H1 (cell line): ENCODE results near the gene C4B. TPM values are rescaled to one million over a fixed set of nuclear protein-coding genes. Genes with fewer than 3 reads are reported as not detected.

Experiments
- CTCF ChIA-PET: fragments of 300-600 bp; sonication (Branson Sonifier 250); formaldehyde crosslinking; loops from one replicate; lab custom pipeline; 2021; ENCODE audit not compliant: partially characterized antibody; lab: Charles Lee
- POLR2A ChIA-PET: fragments of 300-600 bp; sonication (Branson Sonifier 250); formaldehyde crosslinking; loops from one replicate; lab custom pipeline; 2021; ENCODE audit warnings: inconsistent platforms; ENCODE audit not compliant: partially characterized antibody; lab: Charles Lee
- DNase-seq, 2 experiments: peaks; one replicate each; pipeline versions ENCODE4 v3.0.0 to v3.0.0-alpha.2; 2010 to 2022; ENCODE audit warnings: low spot score in 2 of 2, low read depth in 1 of 2, mixed read lengths in 1 of 2
- FAIRE-seq: peaks from 2 replicates; lab custom pipeline; 2011; peaks lifted over from hg19 to GRCh38; lab: Jason Lieb, UNC
- H2AFZ ChIP-seq: 2 replicates; pipeline ENCODE4 v1.8.1; 2012; ENCODE audit warnings: low read length, inconsistent platforms
- H2AK5ac ChIP-seq: 2 replicates; pipeline ENCODE4 v1.6.1; 2013; ENCODE audit warnings: low read depth, low read length
- H2BK120ac ChIP-seq: replicated peaks from 2 replicates; pipeline ENCODE3; 2013; ENCODE audit warnings: low read depth, low read length, inconsistent platforms
- H2BK12ac ChIP-seq: 2 replicates; pipeline ENCODE4 v1.6.1; 2013; ENCODE audit warnings: low read depth, low read length
- H2BK15ac ChIP-seq: 2 replicates; pipeline ENCODE4 v1.6.1; 2013; ENCODE audit warnings: low read length
- H2BK20ac ChIP-seq: 2 replicates; pipeline ENCODE4 v1.6.1; 2013; ENCODE audit warnings: low read length
- H2BK5ac ChIP-seq: 2 replicates; pipeline ENCODE4 v1.6.1; 2013; ENCODE audit warnings: low read depth, low read length
- H3K14ac ChIP-seq: 2 replicates; pipeline ENCODE4 v1.6.1; 2013; ENCODE audit warnings: inconsistent platforms; ENCODE audit not compliant: insufficient read length
- H3K18ac ChIP-seq: 2 replicates; pipeline ENCODE4 v1.6.1; 2013; ENCODE audit warnings: low read length; ENCODE audit errors: extremely low read depth
- H3K23ac ChIP-seq: 2 replicates; pipeline ENCODE4 v1.6.1; 2013; ENCODE audit warnings: inconsistent platforms; ENCODE audit not compliant: insufficient read length
- H3K23me2 ChIP-seq: 2 replicates; pipeline ENCODE4 v1.6.1; 2013; ENCODE audit warnings: low read depth, low read length
- H3K27ac ChIP-seq: 2 replicates; pipeline ENCODE4 v1.6.1; 2011; ENCODE audit warnings: low read depth, low read length, inconsistent platforms
- H3K27me3 ChIP-seq, 4 experiments: replicated peaks in 1 of 4; 1 replicate in 1 of 4; 2 replicates in 3 of 4; pipeline versions ENCODE4 v1.6.1 to v1.8.1; 2011 to 2013; ENCODE audit warnings: low read length in 3 of 4, mild to moderate bottlenecking in 3 of 4, inconsistent platforms in 2 of 4, mixed read lengths in 2 of 4, moderate library complexity in 1 of 4; ENCODE audit not compliant: control insufficient read depth in 3 of 4, insufficient read depth in 3 of 4; ENCODE audit errors: extremely low read depth in 1 of 4
- H3K36me3 ChIP-seq, 4 experiments: 2 replicates each; pipeline versions ENCODE4 v1.6.1 to v1.8.1; 2011 to 2013; ENCODE audit warnings: mild to moderate bottlenecking in 4 of 4, low read length in 3 of 4, moderate library complexity in 2 of 4, control low read depth in 1 of 4, inconsistent platforms in 1 of 4; ENCODE audit not compliant: insufficient read depth in 4 of 4, control insufficient read depth in 2 of 4
- H3K4ac ChIP-seq: replicated peaks from 2 replicates; pipeline ENCODE3; 2013; ENCODE audit warnings: low read length, low read depth, mixed read lengths, inconsistent platforms; ENCODE audit not compliant: insufficient read length
- H3K4me1 ChIP-seq, 4 experiments: replicated peaks in 1 of 4; 1 replicate in 1 of 4; 2 replicates in 3 of 4; pipeline versions ENCODE4 v1.6.1 to v1.8.1; 2011 to 2013; ENCODE audit warnings: low read length in 3 of 4, inconsistent platforms in 2 of 4, mixed read lengths in 1 of 4; ENCODE audit not compliant: insufficient read depth in 4 of 4, control insufficient read depth in 3 of 4
- H3K4me2 ChIP-seq, 2 experiments: 2 replicates each; pipeline versions ENCODE4 v1.6.1 to v1.8.1; 2011 to 2013; ENCODE audit warnings: low read depth in 2 of 2, low read length in 2 of 2, control low read depth in 1 of 2, inconsistent platforms in 1 of 2, mild to moderate bottlenecking in 1 of 2; ENCODE audit not compliant: insufficient read depth in 1 of 2
- H3K4me3 ChIP-seq, 4 experiments: fragments of 200-600, 300-600 bp in 1 of 4; sonication (generic), shearing (Covaris generic), sonication (Bioruptor Twin) in 1 of 4; 2 replicates each; pipeline versions ENCODE4 v1.5.1 to v1.8.1; 2011 to 2016; ENCODE audit warnings: low read length in 4 of 4, low read depth in 3 of 4, control low read depth in 2 of 4, inconsistent platforms in 2 of 4, mild to moderate bottlenecking in 2 of 4, mixed read lengths in 1 of 4, moderate library complexity in 1 of 4; ENCODE audit not compliant: insufficient read depth in 2 of 4; ENCODE audit errors: extremely low read depth in 1 of 4
- H3K56ac ChIP-seq: replicated peaks from 2 replicates; pipeline ENCODE3; 2013; ENCODE audit warnings: low read depth, mild to moderate bottlenecking, mixed read lengths, low read length, inconsistent platforms; ENCODE audit not compliant: insufficient read length
- H3K79me1 ChIP-seq: 2 replicates; pipeline ENCODE4 v1.6.1; 2013; ENCODE audit warnings: low read depth, low read length, control low read depth
- H3K79me2 ChIP-seq, 2 experiments: 2 replicates each; pipeline versions ENCODE4 v1.6.1 to v1.8.1; 2012 to 2013; ENCODE audit warnings: low read length in 2 of 2, mild to moderate bottlenecking in 2 of 2, inconsistent platforms in 1 of 2; ENCODE audit not compliant: insufficient read depth in 2 of 2, control insufficient read depth in 1 of 2
- H3K9ac ChIP-seq, 4 experiments: replicated peaks in 1 of 4; 1 replicate in 1 of 4; 2 replicates in 3 of 4; pipeline versions ENCODE4 v1.6.1 to v1.8.1; 2011 to 2013; ENCODE audit warnings: low read depth in 3 of 4, low read length in 3 of 4, control low read depth in 2 of 4, mild to moderate bottlenecking in 2 of 4, moderate library complexity in 2 of 4, inconsistent platforms in 1 of 4; ENCODE audit errors: extremely low read depth in 1 of 4
- H3K9me3 ChIP-seq, 2 experiments: 2 replicates each; pipeline versions ENCODE4 v1.6.1 to v1.8.1; 2012 to 2013; ENCODE audit warnings: mild to moderate bottlenecking in 2 of 2, moderate library complexity in 2 of 2, control low read depth in 1 of 2, inconsistent platforms in 1 of 2, low read depth in 1 of 2, low read length in 1 of 2, mixed read lengths in 1 of 2; ENCODE audit not compliant: insufficient read depth in 2 of 2
- H4K20me1 ChIP-seq, 2 experiments: replicated peaks in 1 of 2; 2 replicates each; pipeline versions ENCODE3 to v1.8.1; 2011 to 2013; ENCODE audit warnings: inconsistent platforms in 2 of 2, low read length in 2 of 2, mild to moderate bottlenecking in 1 of 2; ENCODE audit not compliant: insufficient read depth in 2 of 2, control insufficient read depth in 1 of 2
- H4K5ac ChIP-seq: 2 replicates; pipeline ENCODE4 v1.6.1; 2013; ENCODE audit warnings: low read length, low read depth, mixed read lengths, inconsistent platforms; ENCODE audit not compliant: insufficient read length
- H4K8ac ChIP-seq: 2 replicates; pipeline ENCODE4 v1.8.0; 2013; ENCODE audit warnings: mild to moderate bottlenecking, moderate library complexity, low read length, inconsistent platforms; ENCODE audit not compliant: insufficient read depth; ENCODE audit errors: extremely low read depth
- H4K91ac ChIP-seq: replicated peaks from 2 replicates; pipeline ENCODE3; 2013; ENCODE audit warnings: low read length, mixed read lengths, inconsistent platforms; ENCODE audit not compliant: insufficient read length
- CEBPB ChIP-seq: IDR thresholded peaks from 2 replicates; pipeline ENCODE4 v1.6.1; 2012; ENCODE audit warnings: low read depth, low read length
- CHD1 ChIP-seq: IDR thresholded peaks from 2 replicates; pipeline ENCODE4 v1.6.1; 2012; ENCODE audit warnings: low read depth, low read length, improper control_type of control experiment
- E2F6 ChIP-seq: IDR thresholded peaks from 2 replicates; pipeline ENCODE4 v1.6.1; 2012; ENCODE audit warnings: inconsistent platforms
- EP300 ChIP-seq, 2 experiments: IDR thresholded peaks; 1 replicate in 1 of 2; 2 replicates in 1 of 2; pipeline ENCODE4 v1.6.1; 2011 to 2012; ENCODE audit warnings: low read depth in 2 of 2, low read length in 2 of 2, mild to moderate bottlenecking in 2 of 2, borderline replicate concordance in 1 of 2, inconsistent platforms in 1 of 2, moderate library complexity in 1 of 2
- EZH2 ChIP-seq: fragments of 200-600 bp; sonication (generic); IDR thresholded peaks from 2 replicates; pipeline ENCODE4 v1.7.1; 2012; ENCODE audit warnings: low read depth, mild to moderate bottlenecking, moderate library complexity, low read length, inconsistent platforms; ENCODE audit not compliant: severe bottlenecking
- HDAC6 ChIP-seq: IDR thresholded peaks from one replicate; pipeline ENCODE4 v1.7.1; 2012; ENCODE audit warnings: low read depth, mild to moderate bottlenecking, inconsistent platforms, low read length, moderate library complexity
- KDM1A ChIP-seq: fragments of 200-600, 300-600 bp; sonication (generic); IDR thresholded peaks from 2 replicates; pipeline ENCODE4 v1.7.1; 2016; ENCODE audit warnings: mild to moderate bottlenecking, low read length, borderline replicate concordance
- POLR2AphosphoS5 ChIP-seq: IDR thresholded peaks from 2 replicates; pipeline ENCODE4 v1.6.1; 2011; ENCODE audit warnings: low read depth, low read length
- RAD21 ChIP-seq, 2 experiments: IDR thresholded peaks in 1 of 2; conservative IDR thresholded peaks in 1 of 2; 2 replicates each; pipeline ENCODE4 v1.6.1; 2011; ENCODE audit warnings: low read depth in 2 of 2, low read length in 2 of 2, improper control_type of control experiment in 1 of 2, inconsistent platforms in 1 of 2, mild to moderate bottlenecking in 1 of 2, moderate library complexity in 1 of 2
- RXRA ChIP-seq: IDR thresholded peaks from 2 replicates; pipeline ENCODE4 v1.6.1; 2011; ENCODE audit warnings: low read depth, mild to moderate bottlenecking, low read length, moderate library complexity; ENCODE audit not compliant: insufficient read depth
- SIX5 ChIP-seq: IDR thresholded peaks from 2 replicates; pipeline ENCODE4 v1.6.1; 2011; ENCODE audit warnings: mild to moderate bottlenecking, low read depth, low read length
- SP4 ChIP-seq: IDR thresholded peaks from 2 replicates; pipeline ENCODE4 v1.6.1; 2012; ENCODE audit warnings: low read length, inconsistent platforms
- WGBS, 2 experiments: shearing (Covaris generic) in 1 of 2; methylation state at CpG; one replicate each; pipeline versions ENCODE4 v1.1.6 to v1.1.7; 2013 to 2015; ENCODE audit warnings: low lambda C conversion rate in 2 of 2, mixed read lengths in 2 of 2, inconsistent platforms in 1 of 2, low coverage in 1 of 2, missing lambda C conversion rate in 1 of 2; ENCODE audit not compliant: insufficient replicate concordance in 2 of 2, insufficient coverage in 1 of 2, insufficient read length in 1 of 2; ENCODE audit errors: extremely low coverage in 1 of 2, missing lambda C conversion rate in 1 of 2; 5-methylcytosine and 5-hydroxymethylcytosine counted together
- polyA plus RNA-seq, 7 experiments: library from polyadenylated mRNA; depleted of rRNA in 3 of 7; stranded (reverse) in 5 of 7; unstranded in 2 of 7; fragments of >200 nt in 5 of 7; fragments of 200-250 nt in 2 of 7; gene quantifications; 1 replicate in 5 of 7; 2 replicates in 1 of 7; 4 replicates in 1 of 7; pipeline versions ENCODE4 v1.2.1 to v1.2.3, GENCODE V29; 2011 to 2013; ENCODE audit warnings: missing spikeins in 2 of 7, mixed read lengths in 2 of 7
- total RNA-seq: library from RNA; stranded (reverse); fragmentation: NEBNext Ultra II Directional; extraction: Animal tissue kit (Norgen Biotek cat#: 25700); gene quantifications from 2 replicates; pipeline ENCODE4 v1.2.1, GENCODE V29; 2021

C4B gene
- total and polyA plus RNA-seq, 2 of the 8 experiments (the other 6 are each of a cell fraction or from before 2014, with no cell fraction given): 0.74 to 3.5 TPM

GRCh38 chr6:31977816-31978431 is 36.7 kb upstream of the C4B start:
- WGBS, 2 experiments: 93% methylated on average over 12 of the region's 12 CpGs; no CpG with 5 or more reads in 1 of the 2 experiments
- POLR2A ChIA-PET: interaction anchor here (0.6 to 1.2 kb wide), 2 partner anchors 12 to 16 kb away, joined by 3 read pairs; no protein-coding TSS in a partner anchor
- Histone ChIP-seq H3K18ac (no peak overlapping the region), H3K4me2 (no peak overlapping the region), H3K23me2 (peaks cover 1% of the 10 kb centered on the region), H3K79me2 (peaks cover 0 to 10% of the 10 kb centered on the region in 2 experiments; a peak in 1 of 4 replicates), H4K5ac (no peak overlapping the region), H2AK5ac (no peak overlapping the region), H3K9me3 (peaks cover 0 to 5% of the 10 kb centered on the region in 2 experiments; a peak in 1 of 4 replicates), H3K14ac (no peak overlapping the region), H3K4me1 (peaks cover 0 to 4% (median 2%) of the 10 kb centered on the region in 4 experiments; a peak in 3 of 7 replicates), H3K79me1 (no peaks in the 10 kb centered on the region), H2BK12ac (no peak overlapping the region), H3K4ac (no peak overlapping the region), H4K8ac (no peak overlapping the region), H2BK20ac (no peak overlapping the region), H3K36me3 (peaks cover 0 to 3% (median 1%) of the 10 kb centered on the region in 4 experiments; a peak in 3 of 8 replicates), H2BK5ac (no peak overlapping the region), H3K56ac (no peak overlapping the region), H4K20me1 (no peaks in the 10 kb centered on the region), H2BK15ac (no peak overlapping the region), H2BK120ac (no peak overlapping the region), H2AFZ (no peak overlapping the region), H3K27ac (no peak overlapping the region), H3K4me3 (no peak overlapping the region), H3K9ac (no peak overlapping the region), H4K91ac (no peak overlapping the region), H3K27me3 (no peaks in the 10 kb centered on the region), H3K23ac (no peak overlapping the region)
- FAIRE-seq: no peak
- DNase-seq: no peak
- CTCF ChIA-PET: no interaction called here
- TF ChIP-seq CEBPB (no peak), SIX5 (no peak), POLR2AphosphoS5 (no peak), EP300 (IDR thresholded peaks at IDR 0.05; ENCODE audit: borderline replicate concordance in 1 of 2, low read depth in 2 of 2, low read length in 2 of 2) (no peak), SP4 (no peak), RAD21 (IDR thresholded peaks at IDR 0.05 in 1 of 2, conservative IDR thresholded peaks at IDR 0.05 in 1 of 2; ENCODE audit: low read depth in 2 of 2, low read length in 2 of 2) (no peak), HDAC6 (no peak), CHD1 (no peak), E2F6 (no peak), RXRA (no peak), EZH2 (no peak), KDM1A (no peak)
